ENCODE data around the gene MGARP.

Gene MGARP

DNA sequence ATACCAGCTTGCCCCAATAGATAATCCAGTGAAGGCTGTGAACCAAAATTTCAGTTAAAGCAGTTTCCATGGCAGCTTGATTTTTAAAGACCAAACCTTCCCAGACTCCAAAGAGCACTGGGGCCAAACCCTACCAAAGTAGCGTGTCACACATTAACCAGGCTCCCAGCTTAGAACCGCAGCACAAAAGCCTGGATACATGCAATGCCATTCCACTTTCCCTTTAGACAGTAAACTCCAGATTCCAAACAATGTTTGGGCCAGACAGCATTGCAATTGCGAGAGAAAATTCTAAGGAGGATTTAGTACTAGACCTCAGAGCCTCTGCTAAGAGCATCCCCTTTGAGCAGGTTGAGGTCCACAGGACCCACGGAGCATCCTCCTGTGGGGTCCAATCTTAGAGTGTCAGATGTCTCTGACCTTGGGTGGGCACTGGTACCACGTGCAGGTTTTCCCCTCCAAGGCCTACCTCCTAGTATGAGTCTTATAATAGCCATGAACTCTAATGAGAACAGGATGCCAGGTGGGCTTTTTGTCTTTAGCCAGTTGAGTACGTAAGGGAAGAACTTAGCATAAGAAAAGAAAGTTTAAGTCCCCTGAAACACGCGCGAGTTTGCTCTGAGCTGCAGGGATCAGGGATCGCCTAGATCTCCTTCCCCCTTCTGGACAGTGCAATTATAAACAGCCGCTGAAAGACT lies 38.8 kb downstream of the MGARP start:
- DNase-seq (ENCODE audit: insufficient read length): no peak
- no peak for FAIRE-seq

DNA sequence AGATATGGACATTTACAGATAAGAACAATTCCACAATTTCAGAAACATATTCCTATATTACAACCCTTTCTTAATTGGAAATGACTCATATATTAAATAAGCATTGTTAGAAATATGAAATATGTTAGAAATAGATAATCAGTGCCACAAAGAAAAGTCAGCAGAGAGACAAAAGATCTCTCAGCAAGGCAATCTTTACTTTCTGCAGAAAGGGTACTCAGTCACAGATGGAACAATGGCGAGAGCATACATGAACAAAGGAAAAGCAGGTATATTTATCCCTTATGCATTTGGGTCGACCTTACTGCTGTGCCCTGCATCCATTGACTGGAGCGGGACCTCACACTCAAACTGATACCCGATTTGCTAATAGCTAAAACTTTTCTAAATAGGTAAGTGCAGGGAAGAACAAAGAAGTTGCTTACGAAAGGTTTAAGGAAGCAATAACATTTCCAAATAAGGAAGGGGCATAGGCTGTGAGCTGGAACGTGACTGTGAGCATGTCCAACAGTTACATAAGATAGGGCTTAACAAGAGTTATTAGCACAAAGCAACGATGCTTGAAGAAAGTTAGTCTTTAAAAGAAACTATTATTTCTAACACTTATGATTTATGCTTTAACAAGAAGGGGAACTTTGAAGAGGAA lies 40.8 kb downstream of the MGARP start:
- FAIRE-seq (no peak), DNase-seq (ENCODE audit: insufficient read length) (no peak)
- TF ChIP-seq TAF1 (IDR thresholded peaks at IDR 0.05; ENCODE audit: borderline replicate concordance, low read depth, low read length) (no peak), POLR2A (IDR thresholded peaks at IDR 0.05; ENCODE audit: low read depth, low read length) (no peak), POLR2AphosphoS5 (IDR thresholded peaks at IDR 0.05; ENCODE audit: low read depth, low read length) (no peak)

More for the DNA sequence above, 38.8 kb downstream of the MGARP start:
- no peak for TF ChIP-seq POLR2A (IDR thresholded peaks at IDR 0.05; ENCODE audit: low read depth, low read length)
- no peak for TF ChIP-seq POLR2AphosphoS5 (IDR thresholded peaks at IDR 0.05; ENCODE audit: low read depth, low read length)
- TF ChIP-seq TAF1 (IDR thresholded peaks at IDR 0.05; ENCODE audit: borderline replicate concordance, low read depth, low read length): no peak

DNA sequence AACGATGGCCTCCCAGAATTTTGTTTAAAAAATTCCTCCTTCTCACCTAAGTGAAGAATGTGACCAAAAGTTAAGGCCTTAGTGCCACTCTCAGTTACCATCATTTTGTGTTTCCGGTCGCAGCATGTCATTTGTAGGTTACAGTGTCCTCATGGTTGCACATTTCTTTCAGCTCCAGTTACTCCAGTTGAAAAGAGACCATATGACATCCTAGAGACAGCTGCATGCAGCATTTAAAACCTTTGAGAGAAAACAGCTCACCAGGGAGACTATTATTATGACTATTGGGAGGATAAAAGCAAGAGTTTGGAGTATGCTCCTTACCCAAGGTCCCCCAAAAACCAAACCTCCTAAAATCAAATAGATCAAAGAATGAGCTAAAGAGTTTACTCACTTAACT lies 45.8 kb downstream of the MGARP start:
- no peak for FAIRE-seq
- TF ChIP-seq TAF1 (IDR thresholded peaks at IDR 0.05; ENCODE audit: borderline replicate concordance, low read depth, low read length) (no peak), POLR2AphosphoS5 (IDR thresholded peaks at IDR 0.05; ENCODE audit: low read depth, low read length) (no peak), POLR2A (IDR thresholded peaks at IDR 0.05; ENCODE audit: low read depth, low read length) (no peak)
- DNase-seq (ENCODE audit: insufficient read length): no peak

DNA sequence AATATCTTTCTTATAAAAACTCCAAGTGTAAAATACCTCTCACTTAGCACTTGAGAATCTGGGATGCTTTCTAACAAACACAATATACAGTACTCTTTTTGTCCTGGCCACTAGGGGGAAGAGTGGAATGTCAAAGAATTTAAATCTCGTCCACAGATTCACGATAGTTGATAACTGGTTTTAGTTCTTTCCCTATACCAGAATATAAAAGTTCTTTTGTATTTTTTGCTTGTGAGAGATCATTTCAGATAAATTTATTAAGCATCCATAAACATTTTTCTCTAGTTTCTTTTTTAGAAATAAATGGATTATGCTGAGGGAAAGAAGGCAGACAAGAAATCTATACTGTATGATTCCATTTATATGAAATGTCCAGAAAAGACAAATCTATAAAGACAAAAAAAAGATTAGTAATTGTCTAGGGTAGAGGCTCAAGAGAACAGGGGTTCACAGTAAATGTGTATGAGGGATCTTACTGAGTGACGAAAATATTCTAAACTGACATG lies 50.4 kb downstream of the MGARP start:
- no peak for DNase-seq (ENCODE audit: insufficient read length)
- TF ChIP-seq TAF1 (IDR thresholded peaks at IDR 0.05; ENCODE audit: borderline replicate concordance, low read depth, low read length) (no peak), POLR2AphosphoS5 (IDR thresholded peaks at IDR 0.05; ENCODE audit: low read depth, low read length) (no peak), POLR2A (IDR thresholded peaks at IDR 0.05; ENCODE audit: low read depth, low read length) (no peak)
- FAIRE-seq: peak; percentile 46

DNA sequence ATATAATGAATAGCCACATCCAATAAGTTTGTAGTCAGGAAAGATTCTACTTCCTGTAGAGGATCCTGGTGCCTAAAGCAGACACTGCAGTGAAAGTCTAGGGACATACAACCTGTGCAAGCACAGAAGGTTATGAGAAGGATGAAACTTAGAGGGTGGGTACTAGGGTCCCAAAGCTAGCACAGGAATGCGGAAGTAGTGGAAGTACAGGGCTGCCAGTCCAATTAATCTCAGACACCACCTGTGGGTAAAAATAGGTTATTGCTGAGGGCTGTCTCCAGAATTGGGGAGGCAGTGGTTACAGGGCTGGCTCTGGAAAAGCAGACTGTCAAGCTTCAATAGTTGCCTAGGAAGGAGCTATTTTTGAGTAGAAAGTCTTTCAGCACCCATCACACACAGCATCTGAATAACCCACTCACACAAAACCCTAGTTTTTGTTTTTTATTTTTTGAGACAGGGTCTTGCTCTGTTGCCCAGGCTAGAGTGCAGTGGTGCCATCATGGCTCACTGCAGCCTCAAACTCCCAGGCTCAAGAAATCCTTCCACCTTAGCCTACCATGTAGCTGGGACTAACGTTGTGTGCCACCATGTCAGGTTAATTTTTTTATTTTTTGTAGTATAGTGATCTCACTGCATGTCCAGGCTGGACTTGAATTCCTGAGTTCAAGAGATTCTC lies 52.2 kb downstream of the MGARP start:
- TF ChIP-seq TAF1 (IDR thresholded peaks at IDR 0.05; ENCODE audit: borderline replicate concordance, low read depth, low read length) (no peak), POLR2AphosphoS5 (IDR thresholded peaks at IDR 0.05; ENCODE audit: low read depth, low read length) (no peak), POLR2A (IDR thresholded peaks at IDR 0.05; ENCODE audit: low read depth, low read length) (no peak)
- FAIRE-seq (no peak), DNase-seq (ENCODE audit: insufficient read length) (no peak)

DNA sequence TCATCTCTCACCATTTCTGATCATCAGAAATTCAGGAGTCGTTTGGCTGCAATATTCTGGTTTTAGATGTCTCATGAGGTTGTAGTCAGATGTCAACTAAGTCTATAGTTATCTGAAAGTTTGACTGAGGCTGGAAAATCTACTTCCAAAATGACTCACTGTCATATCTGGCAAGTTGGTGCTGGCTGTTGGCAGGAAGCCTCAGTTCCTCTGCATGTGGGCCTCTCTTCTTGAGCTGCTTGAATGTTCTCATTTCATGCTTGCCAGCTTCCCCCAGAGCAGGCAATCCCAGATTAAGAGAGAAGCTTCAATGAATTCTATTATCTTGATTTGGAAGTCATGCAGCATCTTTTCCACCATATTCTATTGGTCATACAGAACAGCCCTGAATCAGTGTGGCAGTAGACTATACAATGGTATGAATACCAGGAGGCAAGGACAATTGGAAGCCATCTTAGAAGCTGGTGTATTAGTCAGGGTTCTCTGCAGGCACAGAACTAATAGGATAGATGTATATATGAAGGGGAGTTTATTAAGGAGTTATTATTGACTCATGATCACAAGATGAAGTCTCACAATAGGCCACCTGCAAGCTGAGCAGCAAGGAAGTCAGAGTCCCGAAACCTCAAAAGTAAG lies 56.2 kb downstream of the MGARP start:
- DNase-seq (ENCODE audit: insufficient read length) (no peak), FAIRE-seq (no peak)
- no peak for TF ChIP-seq POLR2AphosphoS5 (IDR thresholded peaks at IDR 0.05; ENCODE audit: low read depth, low read length)

DNA sequence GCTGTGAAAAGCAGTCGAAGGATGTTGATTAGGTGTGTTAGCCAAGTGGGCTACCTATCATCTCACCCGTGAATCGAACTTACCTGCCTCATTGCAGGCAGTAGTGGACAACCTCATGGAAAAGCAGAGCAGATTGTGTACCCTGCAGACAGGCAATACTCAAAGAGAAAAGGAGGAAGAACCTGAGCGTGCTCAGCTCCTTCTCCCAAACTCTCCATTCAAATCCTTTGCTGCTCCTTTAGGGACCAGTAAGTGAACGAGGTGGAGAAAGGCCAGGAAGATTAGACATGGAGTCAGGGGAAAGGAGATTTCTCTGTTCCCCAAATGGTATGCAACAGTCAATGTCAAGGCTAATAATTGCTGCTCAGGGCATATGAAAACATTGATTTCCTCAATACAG lies 57.8 kb downstream of the MGARP start:
- DNase-seq (ENCODE audit: insufficient read length): no peak
- TF ChIP-seq TAF1 (IDR thresholded peaks at IDR 0.05; ENCODE audit: borderline replicate concordance, low read depth, low read length) (no peak), POLR2AphosphoS5 (IDR thresholded peaks at IDR 0.05; ENCODE audit: low read depth, low read length) (no peak), POLR2A (IDR thresholded peaks at IDR 0.05; ENCODE audit: low read depth, low read length) (no peak)
- FAIRE-seq: no peak

DNA sequence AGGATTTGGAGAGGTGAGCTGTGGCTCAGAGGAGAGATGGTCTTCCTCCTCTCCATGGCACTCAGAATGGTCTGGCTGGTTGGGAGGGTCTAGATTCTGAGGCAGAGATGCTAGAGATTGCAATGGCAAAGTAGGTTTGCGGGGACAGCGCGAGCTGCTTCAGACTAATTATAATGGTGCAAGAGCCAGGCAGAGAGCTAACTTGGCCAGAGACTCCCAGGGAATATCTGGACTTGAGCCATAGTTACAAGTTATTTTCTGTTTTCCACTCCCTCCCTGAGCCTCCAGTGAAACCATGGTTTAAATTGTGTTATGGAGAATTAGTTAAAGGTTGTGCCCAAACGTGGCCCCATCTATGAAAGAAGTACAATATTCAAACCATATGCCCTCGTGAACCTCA lies 58.3 kb downstream of the MGARP start:
- DNase-seq (ENCODE audit: insufficient read length) (no peak), FAIRE-seq (no peak)
- TF ChIP-seq POLR2AphosphoS5 (IDR thresholded peaks at IDR 0.05; ENCODE audit: low read depth, low read length) (no peak), TAF1 (IDR thresholded peaks at IDR 0.05; ENCODE audit: borderline replicate concordance, low read depth, low read length) (no peak), POLR2A (IDR thresholded peaks at IDR 0.05; ENCODE audit: low read depth, low read length) (no peak)

DNA sequence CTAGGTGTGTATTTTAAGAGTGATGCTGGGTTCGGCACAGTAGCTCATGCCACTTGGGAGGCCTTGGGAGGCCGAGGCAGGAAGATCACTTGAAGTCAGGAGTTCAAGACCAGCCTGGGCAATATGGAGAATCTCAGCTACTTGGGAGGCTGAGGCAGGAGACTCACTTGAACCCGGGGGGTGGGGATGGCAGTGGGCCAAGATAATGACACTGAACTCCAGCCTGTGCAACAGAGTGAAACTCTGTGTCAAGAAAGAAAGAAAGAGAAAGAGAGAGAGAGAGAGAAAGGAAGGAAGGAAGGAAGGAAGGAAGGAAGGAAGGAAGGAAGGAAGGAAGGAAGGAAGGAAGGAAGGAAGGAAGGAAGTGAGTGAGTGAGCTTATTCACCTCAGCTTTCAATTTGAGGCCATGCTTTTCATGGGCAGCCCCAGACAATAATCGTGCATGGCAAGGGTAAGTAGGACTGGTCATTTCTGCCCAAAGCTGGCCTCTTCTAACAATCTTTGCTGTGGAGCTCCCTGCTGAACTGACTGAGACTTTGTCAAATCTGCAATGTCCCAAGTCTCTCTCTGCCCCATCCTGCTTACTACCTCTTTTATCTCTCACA lies 60.5 kb downstream of the MGARP start:
- TF ChIP-seq TAF1 (IDR thresholded peaks at IDR 0.05; ENCODE audit: borderline replicate concordance, low read depth, low read length) (no peak), POLR2AphosphoS5 (IDR thresholded peaks at IDR 0.05; ENCODE audit: low read depth, low read length) (no peak), POLR2A (IDR thresholded peaks at IDR 0.05; ENCODE audit: low read depth, low read length) (no peak)
- DNase-seq (ENCODE audit: insufficient read length) (no peak), FAIRE-seq (no peak)
